HepG2 (cell line): ENCODE data around the gene KLHDC8B. TPM values are rescaled to one million over a fixed set of nuclear protein-coding genes. Genes with fewer than 3 reads are reported as not detected.
A peak's percentile ranks its signal among the peaks of the same experiment; 100 is the strongest.

Experiments used
- ATAC-seq: fragments of 200-7000 bp; cut with Tn5 transposase; 3 replicates; pipeline ENCODE4 v1.9.1; 2020; ENCODE audit warnings: mild to moderate bottlenecking, moderate library complexity
- BruUV-seq: library from RNA; stranded (reverse); fragments of 400-500 nt; replicated peaks from 2 replicates; lab custom pipeline; 2021; lab: Mats Ljungman, UMichigan
- CTCF ChIA-PET: fragments of 300-600 bp; formaldehyde crosslinking; extraction: SDS; loops from one replicate; lab custom pipeline; 2021; ENCODE audit warnings: low total read pairs, inconsistent platforms, low intra/inter-chr PET ratio; lab: Yijun Ruan, JAX
- POLR2A ChIA-PET: fragments of 350-600 bp; sonication (Branson Sonifier 250); formaldehyde crosslinking; loops from one replicate; lab custom pipeline; 2020; ENCODE audit warnings: antibody characterized with exemption, inconsistent platforms; lab: Yijun Ruan, JAX
- DNase-seq: peaks from one replicate; pipeline ENCODE4 v3.0.0-alpha.2; 2015; ENCODE audit warnings: low spot score
- FAIRE-seq: peaks from 3 replicates; lab custom pipeline; 2011; peaks lifted over from hg19 to GRCh38; lab: Jason Lieb, UNC
- H2AFZ ChIP-seq: one replicate; pipeline ENCODE4 v1.6.1; 2011; ENCODE audit warnings: low read length, inconsistent platforms
- H3K27ac ChIP-seq: fragments of 300-600 bp; 3 replicates; pipeline ENCODE4 v1.8.0; 2011; ENCODE audit warnings: mixed run types, mild to moderate bottlenecking, mixed read lengths, low read length, inconsistent platforms; ENCODE audit not compliant: insufficient read depth; ENCODE audit errors: extremely low read length
- H3K27me3 ChIP-seq, 2 experiments: fragments of 200-600 bp in 1 of 2; 2 replicates in 1 of 2; 3 replicates in 1 of 2; pipeline versions ENCODE4 v1.6.0 to v1.8.0; 2011; ENCODE audit warnings: low read length in 2 of 2, mild to moderate bottlenecking in 2 of 2, moderate library complexity in 2 of 2, inconsistent platforms in 1 of 2; ENCODE audit not compliant: insufficient read depth in 2 of 2, control insufficient read depth in 1 of 2
- H3K36me3 ChIP-seq, 2 experiments: fragments of 200-600 bp in 1 of 2; replicated peaks in 1 of 2; 2 replicates in 1 of 2; 3 replicates in 1 of 2; pipeline versions ENCODE4 v1.5.1 to v1.8.0; 2011; ENCODE audit warnings: low read length in 2 of 2, inconsistent platforms in 1 of 2; ENCODE audit not compliant: insufficient read depth in 2 of 2, control insufficient read depth in 1 of 2
- H3K4me1 ChIP-seq: 2 replicates; pipeline ENCODE4 v1.5.1; 2012; ENCODE audit warnings: low read length, inconsistent platforms; ENCODE audit not compliant: insufficient read depth
- H3K4me2 ChIP-seq: 2 replicates; pipeline ENCODE4 v1.6.0; 2011; ENCODE audit warnings: low read depth, low read length, inconsistent platforms
- H3K4me3 ChIP-seq, 3 experiments: fragments of 200-600 bp in 1 of 3; sonication (generic), shearing (Covaris generic) in 1 of 3; replicated peaks in 1 of 3; 2 replicates each; pipeline ENCODE4 v1.5.1; 2011 to 2016; ENCODE audit warnings: low read length in 3 of 3, inconsistent platforms in 2 of 3, low read depth in 2 of 3, mild to moderate bottlenecking in 2 of 3, control low read depth in 1 of 3, mixed read lengths in 1 of 3; ENCODE audit not compliant: insufficient read depth in 1 of 3
- H3K79me2 ChIP-seq: one replicate; pipeline ENCODE4 v1.6.1; 2011; ENCODE audit warnings: low read length, inconsistent platforms; ENCODE audit not compliant: insufficient read depth
- H3K9ac ChIP-seq: 2 replicates; pipeline ENCODE4 v1.6.0; 2011; ENCODE audit warnings: mild to moderate bottlenecking, low read depth, low read length, inconsistent platforms; ENCODE audit not compliant: insufficient read depth
- H3K9me3 ChIP-seq: 2 replicates; pipeline ENCODE4 v1.5.1; 2012; ENCODE audit warnings: mild to moderate bottlenecking, low read length
- H4K20me1 ChIP-seq: 2 replicates; pipeline ENCODE4 v1.6.0; 2011; ENCODE audit warnings: inconsistent platforms, mild to moderate bottlenecking, low read length, moderate library complexity; ENCODE audit not compliant: insufficient read depth
- DBP ChIP-seq: sonication (generic); formaldehyde crosslinking; IDR thresholded peaks from 2 replicates; pipeline ENCODE4 v1.4.0; 2020; ENCODE audit warnings: missing genetic modification reagents; ENCODE audit errors: not compliant biosample characterization
- JUNB ChIP-seq: sonication (generic); formaldehyde crosslinking; IDR thresholded peaks from 2 replicates; pipeline ENCODE4 v1.8.0; 2022; ENCODE audit warnings: missing genetic modification reagents, mild to moderate bottlenecking, borderline replicate concordance
- KAT8 ChIP-seq: IDR thresholded peaks from 2 replicates; pipeline ENCODE4 v1.6.1; 2016; ENCODE audit warnings: missing genetic modification reagents, missing compliant biosample characterization
- NFATC3 ChIP-seq: sonication (generic); formaldehyde crosslinking; IDR thresholded peaks from 2 replicates; pipeline ENCODE4 v1.5.1; 2020; ENCODE audit warnings: mild to moderate bottlenecking, missing genetic modification reagents
- TAF1 ChIP-seq: sonication (generic); formaldehyde crosslinking; IDR thresholded peaks from 2 replicates; pipeline ENCODE4 v1.4.0; 2020; ENCODE audit warnings: missing genetic modification reagents
- TMF1 ChIP-seq: sonication (generic); formaldehyde crosslinking; IDR thresholded peaks from 2 replicates; pipeline ENCODE4 v1.8.1; 2022; ENCODE audit warnings: low read depth, missing genetic modification reagents
- ZBTB33 ChIP-seq: sonication (generic); formaldehyde crosslinking; IDR thresholded peaks from 2 replicates; pipeline ENCODE4 v1.4.0; 2020; ENCODE audit warnings: missing genetic modification reagents
- ZMYM4 ChIP-seq: sonication (generic); formaldehyde crosslinking; IDR thresholded peaks from 2 replicates; pipeline ENCODE4 v1.8.1; 2023; ENCODE audit warnings: mild to moderate bottlenecking, missing genetic modification reagents
- ZNF460 ChIP-seq: sonication (generic); formaldehyde crosslinking; IDR thresholded peaks from 2 replicates; pipeline ENCODE4 v1.5.1; 2020; ENCODE audit warnings: missing genetic modification reagents, mild to moderate bottlenecking, borderline replicate concordance
- ZNF580 ChIP-seq: IDR thresholded peaks from 2 replicates; pipeline ENCODE4 v1.6.1; 2016; ENCODE audit warnings: low read depth, borderline replicate concordance
- ZNF607 ChIP-seq: sonication (generic); formaldehyde crosslinking; IDR thresholded peaks from 2 replicates; pipeline ENCODE4 v1.5.1; 2020; ENCODE audit warnings: missing genetic modification reagents, mild to moderate bottlenecking, borderline replicate concordance
- ZNF615 ChIP-seq: sonication (generic); formaldehyde crosslinking; IDR thresholded peaks from 2 replicates; pipeline ENCODE4 v1.5.0; 2020; ENCODE audit warnings: mild to moderate bottlenecking, missing genetic modification reagents, borderline replicate concordance
- ZNF720 ChIP-seq: sonication (generic); formaldehyde crosslinking; IDR thresholded peaks from 2 replicates; pipeline ENCODE4 v1.4.0; 2020; ENCODE audit warnings: missing genetic modification reagents
- WGBS: methylation state at CpG from one replicate; pipeline ENCODE4 v1.1.6; 2017; ENCODE audit warnings: low lambda C conversion rate; 5-methylcytosine and 5-hydroxymethylcytosine counted together
- in situ Hi-C: cut with HindIII; loops from 2 replicates; pipeline ENCODE4 v1.10.0; 2017; ENCODE audit warnings: low pct_unique_long_range_greater_than_20kb; ENCODE audit not compliant: extremely low pct_ligation_motif_present
- intact Hi-C: fragments of 100-400 bp; cut with micrococcal nuclease; formaldehyde crosslinking; loops from one replicate; pipeline ENCODE4 v1.10.0; 2022; ENCODE audit not compliant: unreplicated experiment
- polyA plus RNA-seq, 8 experiments: library from polyadenylated mRNA; depleted of rRNA in 3 of 8; stranded (reverse) in 7 of 8; unstranded in 1 of 8; fragments of >200 nt; fragmentation: Illumina TruSeq in 4 of 8; extraction: Trizol in 4 of 8; gene quantifications; 2 replicates each; pipeline versions ENCODE4 v1.2.1 to v1.2.3, GENCODE V29; 2011 to 2016; ENCODE audit warnings: low read depth in 4 of 8, missing spikeins in 1 of 8, mixed read lengths in 1 of 8; ENCODE audit not compliant: insufficient read depth in 1 of 8
- total RNA-seq, 5 experiments: library from RNA; depleted of rRNA; stranded (reverse); fragments of >200 nt; fragmentation: Illumina TruSeq; extraction: Trizol; gene quantifications; 2 replicates each; pipeline ENCODE4 v1.2.3, GENCODE V29; 2016; ENCODE audit warnings: low read depth in 1 of 5

Gene KLHDC8B
- total and polyA plus RNA-seq, 2 of the 13 experiments (the other 11 are each of a cell fraction or from before 2014, with no cell fraction given): 17.2 to 17.8 TPM

DNA sequence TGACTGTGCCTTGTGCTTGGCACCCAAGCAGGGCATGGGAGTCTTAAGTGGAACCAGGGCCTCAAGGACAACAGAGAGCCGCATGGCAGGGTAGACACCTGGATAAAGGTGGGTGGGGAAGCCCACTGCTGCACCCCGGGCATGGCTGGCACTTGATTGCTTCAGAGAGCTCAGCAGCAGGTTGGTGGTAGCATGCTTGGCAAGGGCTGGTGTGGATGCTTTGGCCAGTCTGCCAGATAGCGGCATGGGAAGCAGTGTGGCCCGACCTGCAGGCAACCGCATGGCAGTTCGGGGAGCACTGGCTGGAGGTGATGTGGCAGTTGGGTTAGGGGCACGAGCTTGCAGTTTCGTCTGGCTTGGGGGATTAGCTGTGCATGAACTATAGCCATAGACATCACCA lies 7.8 kb upstream of the KLHDC8B start:
- ChIA-PET CTCF (no interaction called here), POLR2A (interaction anchor here (0.6 to 2.0 kb wide), 4 partner anchors 30 to 894 kb away, joined by 3 to 7 read pairs (median 4); partner anchors contain the start of gene USP4)
- peaks cover 16% of the 10 kb centered on the region for H3K79me2 ChIP-seq
- peaks cover 5 to 20% of the 10 kb centered on the region in 2 experiments; a peak in 4 of 5 replicates for H3K36me3 ChIP-seq
- H2AFZ ChIP-seq: no peak overlapping the region
- H3K4me1 ChIP-seq: peaks cover 36% of the 10 kb centered on the region
- H3K4me3 ChIP-seq: no peak overlapping the region
- intact Hi-C loops (no loop called here), in situ Hi-C loops (loop anchor here (25.0 kb wide), 1 partner anchor 274 kb away; the partner anchor contains the start of gene NICN1)
- ATAC-seq (no peak), DNase-seq (no peak), FAIRE-seq (no peak)
- H3K9ac ChIP-seq: no peak overlapping the region
- no TSS peak for BruUV-seq
- no peak overlapping the region for H3K27ac ChIP-seq
- no peaks in the 10 kb centered on the region; a peak in 1 of 5 replicates for H3K27me3 ChIP-seq
- WGBS: 92% methylated on average over 7 of the region's 8 CpGs
- no peak overlapping the region for H3K4me2 ChIP-seq
- no peaks in the 10 kb centered on the region for H4K20me1 ChIP-seq
- no peaks in the 10 kb centered on the region for H3K9me3 ChIP-seq
- no peak for TF ChIP-seq KAT8 (CRISPR knock-in tag)
- peak; percentile 23; the same call in 1 of the 2 replicates for TF ChIP-seq JUNB (CRISPR knock-in tag)
- no peak for TF ChIP-seq ZNF720 (CRISPR knock-in tag)
- TF ChIP-seq DBP (CRISPR knock-in tag): no peak
- 0 out of 2 replicates have a peak, but pooled peaks have one; percentile 42 for TF ChIP-seq TMF1
- TF ChIP-seq, all 625 proteins: peak for 2

DNA sequence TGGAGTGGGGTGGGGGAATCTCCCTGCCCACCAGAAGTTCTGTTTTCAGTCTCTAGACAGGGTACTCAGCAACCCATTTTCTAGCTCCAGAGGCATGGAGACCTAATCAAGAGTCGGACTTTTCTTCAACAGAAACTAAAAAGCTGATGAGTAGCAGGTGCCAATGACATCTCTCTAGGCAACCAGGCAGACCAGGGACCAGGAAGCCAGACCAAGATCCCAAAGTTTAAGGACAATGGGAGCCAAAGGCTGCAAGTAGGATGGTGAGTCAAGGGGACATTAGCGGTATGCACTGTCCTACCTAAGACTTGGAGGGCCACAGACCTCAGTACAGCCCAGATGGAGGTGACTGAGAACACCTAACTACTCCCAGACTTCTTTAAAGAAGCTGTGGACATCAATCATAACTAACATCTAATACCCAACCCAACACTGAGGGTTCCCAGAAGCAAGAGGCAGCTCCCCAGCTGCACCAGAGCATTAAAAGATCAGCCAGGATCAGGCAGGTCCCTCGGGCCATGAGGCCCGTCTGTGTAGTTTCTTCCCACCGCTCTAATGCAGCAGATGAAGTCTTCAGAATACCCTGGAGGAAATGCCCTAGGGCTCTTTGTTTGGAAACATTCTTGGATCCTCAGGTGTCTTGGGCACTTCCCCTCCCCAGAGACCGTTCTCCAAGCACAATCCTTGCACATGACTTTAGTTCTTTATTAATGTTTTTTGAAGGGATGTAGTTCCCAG lies 6.2 kb upstream of the KLHDC8B start:
- CTCF ChIA-PET: no interaction called here
- Histone ChIP-seq H3K4me2 (peak overlapping the region; percentile 78), H3K4me3 (peak overlapping the region; percentile 87 to 90 (median 88)), H4K20me1 (no peaks in the 10 kb centered on the region), H3K9ac (peak overlapping the region; percentile 86), H3K4me1 (peaks cover 40% of the 10 kb centered on the region), H3K79me2 (peaks cover 16% of the 10 kb centered on the region), H3K9me3 (no peaks in the 10 kb centered on the region), H3K36me3 (peaks cover 5 to 20% of the 10 kb centered on the region in 2 experiments; a peak in 4 of 5 replicates), H3K27me3 (no peaks in the 10 kb centered on the region; a peak in 1 of 5 replicates), H3K27ac (peak overlapping the region; percentile 67), H2AFZ (no peak overlapping the region)
- in situ Hi-C loops (loop anchor here (25.0 kb wide), 1 partner anchor 272 kb away; the partner anchor contains the start of gene NICN1), intact Hi-C loops (no loop called here)
- peak; percentile 39 for FAIRE-seq
- DNase-seq: no peak
- ATAC-seq: no peak
- 59% methylated on average over 3 of the region's 6 CpGs for WGBS
- BruUV-seq: TSS peak; percentile 58
- POLR2A ChIA-PET: interaction anchor here (0.5 to 2.0 kb wide), 5 partner anchors 8 to 136 kb away, joined by 3 to 7 read pairs (median 4); partner anchors contain the start of genes IMPDH2 and QRICH1
- TF ChIP-seq ZNF607 (CRISPR knock-in tag): 0 out of 2 replicates have a peak, but pooled peaks have one; percentile 23
- TF ChIP-seq TAF1 (CRISPR knock-in tag): 0 out of 2 replicates have a peak, but pooled peaks have one; percentile 2
- TF ChIP-seq NFATC3 (CRISPR knock-in tag): 0 out of 2 replicates have a peak, but pooled peaks have one; percentile 32
- no peak for TF ChIP-seq ZNF460 (CRISPR knock-in tag)
- TF ChIP-seq ZNF580 (CRISPR knock-in tag): 0 out of 2 replicates have a peak, but pooled peaks have one; percentile 32
- 0 out of 2 replicates have a peak, but pooled peaks have one; percentile 17 for TF ChIP-seq ZNF615 (CRISPR knock-in tag)
- TF ChIP-seq ZMYM4 (CRISPR knock-in tag): no peak
- TF ChIP-seq ZBTB33: 0 out of 2 replicates have a peak, but pooled peaks have one; percentile 30
